Measurements from ENCODE around the gene FBXW7. TPM values are rescaled to one million over a fixed set of nuclear protein-coding genes. Genes with fewer than 3 reads are reported as not detected.

The FBXW7 gene
- total RNA-seq, 1 donor from 2014 or later = 61.1 TPM

- Histone ChIP-seq H3K27me3 (no peaks in the 10 kb centered on the region), H3K4me1 (no peaks in the 10 kb centered on the region), H3K9me3 (no peaks in the 10 kb centered on the region), H3K4me3 (no peak overlapping the region), H3K27ac (no peak overlapping the region), H3K36me3 (no peaks in the 10 kb centered on the region)
- intact Hi-C loops (cut with DNase I) = no loop called here
- no peak for DNase-seq (ENCODE audit: extremely low spot score in 2 of 2)
- TF ChIP-seq CTCF (IDR thresholded peaks at IDR 0.05) (no peak), POLR2AphosphoS5 (IDR thresholded peaks at IDR 0.05; ENCODE audit: insufficient read depth in 1 of 2, low read depth in 1 of 2) (no peak), POLR2A (IDR thresholded peaks at IDR 0.05) (no peak)
These were observed 153.7 kb downstream of the FBXW7 start for GRCh38 chr4:152382057-152382785.

- no peaks in the 10 kb centered on the region for H3K9me3 ChIP-seq
- H3K36me3 ChIP-seq = no peaks in the 10 kb centered on the region
- intact Hi-C loops (cut with DNase I) = no loop called here
- no peaks in the 10 kb centered on the region for H3K4me1 ChIP-seq
- DNase-seq (ENCODE audit: extremely low spot score in 2 of 2) = no peak
- H3K4me3 ChIP-seq = no peak overlapping the region
- H3K27ac ChIP-seq = no peak overlapping the region
- TF ChIP-seq POLR2AphosphoS5 (IDR thresholded peaks at IDR 0.05; ENCODE audit: insufficient read depth in 1 of 2, low read depth in 1 of 2) (no peak), CTCF (IDR thresholded peaks at IDR 0.05) (no peak), POLR2A (IDR thresholded peaks at IDR 0.05) (no peak)
- no peaks in the 10 kb centered on the region for H3K27me3 ChIP-seq
These were observed 155.0 kb downstream of the FBXW7 start for GRCh38 chr4:152380919-152381318.

- TF ChIP-seq POLR2A (IDR thresholded peaks at IDR 0.05) (no peak), POLR2AphosphoS5 (IDR thresholded peaks at IDR 0.05; ENCODE audit: insufficient read depth in 1 of 2, low read depth in 1 of 2) (no peak), CTCF (IDR thresholded peaks at IDR 0.05) (no peak)
- no peaks in the 10 kb centered on the region for H3K27me3 ChIP-seq
- no peaks in the 10 kb centered on the region for H3K36me3 ChIP-seq
- no peaks in the 10 kb centered on the region for H3K9me3 ChIP-seq
- no peak for DNase-seq (ENCODE audit: extremely low spot score in 2 of 2)
- H3K4me3 ChIP-seq = no peak overlapping the region
- intact Hi-C loops (cut with DNase I) = no loop called here
- H3K27ac ChIP-seq = no peak overlapping the region
- H3K4me1 ChIP-seq = no peaks in the 10 kb centered on the region
These were observed 155.7 kb downstream of the FBXW7 start for GRCh38 chr4:152380185-152380584.

GRCh38 chr4:152374606-152375285 lies 161.1 kb downstream of the FBXW7 start:
- intact Hi-C loops (cut with DNase I) = no loop called here
- no peaks in the 10 kb centered on the region for H3K9me3 ChIP-seq

More at GRCh38 chr4:152374606-152375285, 161.1 kb downstream of the FBXW7 start:
- DNase-seq (ENCODE audit: extremely low spot score in 2 of 2) = no peak
- H3K27ac ChIP-seq = no peak overlapping the region
- no peaks in the 10 kb centered on the region for H3K27me3 ChIP-seq
- no peak overlapping the region for H3K4me3 ChIP-seq
- TF ChIP-seq CTCF (IDR thresholded peaks at IDR 0.05) = no peak
- no peak for TF ChIP-seq POLR2AphosphoS5 (IDR thresholded peaks at IDR 0.05; ENCODE audit: insufficient read depth in 1 of 2, low read depth in 1 of 2)
- TF ChIP-seq POLR2A (IDR thresholded peaks at IDR 0.05) = no peak
- no peaks in the 10 kb centered on the region for H3K36me3 ChIP-seq
- no peaks in the 10 kb centered on the region for H3K4me1 ChIP-seq
